Activated T-cell treated with anti-CD3 and anti-CD28 coated beads, Interleukin-2, amount 50 U/mL, for 24 hours (primary cell): Measurements from ENCODE around the gene TBXA2R.

Source experiments
- DNase-seq: peaks from one replicate; pipeline ENCODE4 v3.0.0-alpha.2; 2020
- H3K27ac Mint-ChIP-seq: 2 replicates; pipeline ENCODE4 v1.8.0; 2020; ENCODE audit warnings: mild to moderate bottlenecking, mixed read lengths
- H3K27me3 Mint-ChIP-seq: 2 replicates; pipeline ENCODE4 v1.8.0; 2020; ENCODE audit warnings: mixed read lengths
- H3K36me3 Mint-ChIP-seq: 2 replicates; pipeline ENCODE4 v1.8.0; 2020; ENCODE audit warnings: low read depth, mixed read lengths
- H3K4me1 Mint-ChIP-seq: 2 replicates; pipeline ENCODE4 v1.8.0; 2020; ENCODE audit warnings: low read depth, mixed read lengths
- H3K4me3 Mint-ChIP-seq: 2 replicates; pipeline ENCODE4 v1.8.0; 2020; ENCODE audit warnings: mild to moderate bottlenecking, moderate library complexity, mixed read lengths
- H3K9me3 Mint-ChIP-seq: 2 replicates; pipeline ENCODE4 v1.8.0; 2020; ENCODE audit warnings: mixed read lengths

TBXA2R gene

GRCh38 chr19:3555653-3556422 lies 50.8 kb downstream of the TBXA2R start:
- Mint-ChIP-seq H3K4me3 (peak overlapping the region; percentile 97), H3K9me3 (no peaks in the 10 kb centered on the region), H3K27ac (peak overlapping the region; percentile 95), H3K27me3 (no peaks in the 10 kb centered on the region), H3K4me1 (peaks cover 47% of the 10 kb centered on the region), H3K36me3 (peaks cover 36% of the 10 kb centered on the region)
- DNase-seq, result no peak

- Mint-ChIP-seq H3K9me3 (no peaks in the 10 kb centered on the region), H3K36me3 (peaks cover 47% of the 10 kb centered on the region), H3K27me3 (no peaks in the 10 kb centered on the region), H3K27ac (peak overlapping the region; percentile 95), H3K4me1 (peaks cover 48% of the 10 kb centered on the region), H3K4me3 (peak overlapping the region; percentile 97)
- DNase-seq, result no peak
Observed at GRCh38 chr19:3554254-3555083, 52.2 kb downstream of the TBXA2R start.

GRCh38 chr19:3551792-3552095 lies 54.9 kb downstream of the TBXA2R start:
- Mint-ChIP-seq H3K9me3 (no peaks in the 10 kb centered on the region), H3K27ac (peak overlapping the region; percentile 76), H3K4me1 (peaks cover 42% of the 10 kb centered on the region), H3K27me3 (no peaks in the 10 kb centered on the region), H3K36me3 (peaks cover 68% of the 10 kb centered on the region), H3K4me3 (no peak overlapping the region)
- DNase-seq, result no peak

GRCh38 chr19:3550947-3551791 lies 55.5 kb downstream of the TBXA2R start:
- DNase-seq, result no peak
- Mint-ChIP-seq H3K27ac (peak overlapping the region; percentile 76), H3K27me3 (no peaks in the 10 kb centered on the region), H3K36me3 (peaks cover 67% of the 10 kb centered on the region), H3K9me3 (no peaks in the 10 kb centered on the region), H3K4me1 (peaks cover 37% of the 10 kb centered on the region), H3K4me3 (no peak overlapping the region)

- H3K27me3 Mint-ChIP-seq, result no peaks in the 10 kb centered on the region
- peaks cover 69% of the 10 kb centered on the region for H3K36me3 Mint-ChIP-seq
- H3K9me3 Mint-ChIP-seq, result no peaks in the 10 kb centered on the region
- H3K27ac Mint-ChIP-seq, result no peak overlapping the region
- H3K4me3 Mint-ChIP-seq, result no peak overlapping the region
- peaks cover 32% of the 10 kb centered on the region for H3K4me1 Mint-ChIP-seq
- DNase-seq, result no peak
Observed at GRCh38 chr19:3549816-3550215, 56.9 kb downstream of the TBXA2R start.

- no peak for DNase-seq
- Mint-ChIP-seq H3K36me3 (peaks cover 68% of the 10 kb centered on the region), H3K27me3 (no peaks in the 10 kb centered on the region), H3K9me3 (no peaks in the 10 kb centered on the region), H3K4me3 (no peak overlapping the region), H3K27ac (peak overlapping the region; percentile 8), H3K4me1 (peaks cover 25% of the 10 kb centered on the region)
Observed at GRCh38 chr19:3548606-3549005, 58.1 kb downstream of the TBXA2R start.

- H3K4me1 Mint-ChIP-seq, result peaks cover 21% of the 10 kb centered on the region
- DNase-seq, result no peak
- H3K27ac Mint-ChIP-seq, result peak overlapping the region; percentile 14
- H3K36me3 Mint-ChIP-seq, result peaks cover 65% of the 10 kb centered on the region
- H3K4me3 Mint-ChIP-seq, result no peak overlapping the region
- no peaks in the 10 kb centered on the region for H3K27me3 Mint-ChIP-seq
- H3K9me3 Mint-ChIP-seq, result no peaks in the 10 kb centered on the region
Observed at GRCh38 chr19:3547767-3548282, 58.9 kb downstream of the TBXA2R start.

GRCh38 chr19:3547301-3547731 lies 59.4 kb downstream of the TBXA2R start:
- Mint-ChIP-seq H3K4me3 (no peak overlapping the region), H3K27me3 (no peaks in the 10 kb centered on the region), H3K27ac (peak overlapping the region; percentile 14), H3K9me3 (no peaks in the 10 kb centered on the region), H3K4me1 (peaks cover 17% of the 10 kb centered on the region), H3K36me3 (peaks cover 63% of the 10 kb centered on the region)
- peak; percentile 59 for DNase-seq

GRCh38 chr19:3546119-3546518 lies 60.6 kb downstream of the TBXA2R start:
- no peak overlapping the region for H3K4me3 Mint-ChIP-seq
- H3K27me3 Mint-ChIP-seq, result no peaks in the 10 kb centered on the region
- DNase-seq, result no peak
- H3K36me3 Mint-ChIP-seq, result peaks cover 61% of the 10 kb centered on the region
- H3K4me1 Mint-ChIP-seq, result peaks cover 12% of the 10 kb centered on the region
- H3K27ac Mint-ChIP-seq, result peak overlapping the region; percentile 87
- H3K9me3 Mint-ChIP-seq, result no peaks in the 10 kb centered on the region

- no peak for DNase-seq
- Mint-ChIP-seq H3K4me1 (peaks cover 9% of the 10 kb centered on the region), H3K4me3 (no peak overlapping the region), H3K9me3 (no peaks in the 10 kb centered on the region), H3K27me3 (no peaks in the 10 kb centered on the region), H3K27ac (peak overlapping the region; percentile 87), H3K36me3 (peaks cover 57% of the 10 kb centered on the region)
Observed at GRCh38 chr19:3545669-3546034, 61.0 kb downstream of the TBXA2R start.

GRCh38 chr19:3544742-3545668 lies 61.7 kb downstream of the TBXA2R start:
- H3K4me3 Mint-ChIP-seq, result peak overlapping the region; percentile 27
- no peaks in the 10 kb centered on the region for H3K27me3 Mint-ChIP-seq
- H3K9me3 Mint-ChIP-seq, result no peaks in the 10 kb centered on the region
- peak overlapping the region; percentile 87 for H3K27ac Mint-ChIP-seq
- DNase-seq, result peak; percentile 90
- peaks cover 55% of the 10 kb centered on the region for H3K36me3 Mint-ChIP-seq
- H3K4me1 Mint-ChIP-seq, result peaks cover 9% of the 10 kb centered on the region
